ENCODE results near the gene CEP164. TPM values are rescaled to one million over a fixed set of nuclear protein-coding genes. Genes with fewer than 3 reads are reported as not detected.

CEP164 gene
- total and polyA plus RNA-seq, 3 donors from 2014 or later = 83.3 to 157 (median 111) TPM

DNA sequence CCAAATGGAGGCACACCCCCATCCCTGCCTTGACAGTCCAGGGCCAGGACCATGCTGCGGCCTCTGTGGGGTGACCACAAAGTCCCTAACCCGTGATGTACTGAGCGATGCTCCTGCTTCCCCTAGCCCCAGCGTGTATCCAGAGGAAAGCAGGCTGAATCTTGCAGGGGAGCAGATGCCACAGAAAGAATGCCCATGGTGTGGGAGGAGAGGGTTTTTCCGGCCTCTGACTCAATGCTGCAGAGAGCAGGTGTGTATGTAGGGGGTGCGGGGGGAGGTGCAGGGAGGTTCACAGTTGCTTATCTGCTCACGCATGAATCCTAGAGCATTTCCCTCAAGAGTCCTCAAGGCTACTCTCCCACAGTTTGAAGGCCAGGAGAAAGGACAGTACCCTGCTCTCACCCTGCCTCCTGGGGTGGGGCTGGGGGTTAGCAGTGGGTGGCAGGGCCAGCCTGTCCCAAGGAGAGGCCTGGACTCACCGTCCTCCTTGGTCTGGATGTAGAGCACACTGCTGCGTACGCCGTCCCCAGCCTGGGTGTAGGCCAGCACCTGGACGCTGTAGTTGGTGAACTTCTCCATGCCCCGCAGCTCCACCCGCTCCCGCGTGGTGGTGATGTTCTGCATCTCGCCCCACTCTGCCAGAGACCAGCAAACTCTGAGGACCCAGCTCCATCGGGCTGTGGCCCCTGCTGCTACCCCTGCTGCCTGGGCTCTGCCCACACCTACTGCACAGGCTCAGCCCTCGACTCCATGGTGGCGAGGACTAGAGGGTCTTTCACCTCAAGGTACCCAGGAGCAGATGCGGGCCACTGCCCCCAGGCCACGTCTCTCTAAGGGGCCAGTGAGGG is 130.8 kb downstream of the CEP164 start:
- H3K9me3 ChIP-seq = no peaks in the 10 kb centered on the region
- H3K27me3 ChIP-seq = no peaks in the 10 kb centered on the region
- H3K27ac ChIP-seq = no peak overlapping the region
- WGBS, 2 donors = 78 to 92% methylated on average over 22 of the region's 22 CpGs
- no peak for DNase-seq
- no peak overlapping the region for H3K4me3 ChIP-seq
- no peaks in the 10 kb centered on the region for H3K4me1 ChIP-seq
- no peak for TF ChIP-seq POLR2A (IDR thresholded peaks at IDR 0.05)
- intact Hi-C loops (cut with DNase I; ENCODE audit: low total_unique reads) = no loop called here
- no peaks in the 10 kb centered on the region for H3K36me3 ChIP-seq (ENCODE audit: low read depth, missing control alignments)

DNA sequence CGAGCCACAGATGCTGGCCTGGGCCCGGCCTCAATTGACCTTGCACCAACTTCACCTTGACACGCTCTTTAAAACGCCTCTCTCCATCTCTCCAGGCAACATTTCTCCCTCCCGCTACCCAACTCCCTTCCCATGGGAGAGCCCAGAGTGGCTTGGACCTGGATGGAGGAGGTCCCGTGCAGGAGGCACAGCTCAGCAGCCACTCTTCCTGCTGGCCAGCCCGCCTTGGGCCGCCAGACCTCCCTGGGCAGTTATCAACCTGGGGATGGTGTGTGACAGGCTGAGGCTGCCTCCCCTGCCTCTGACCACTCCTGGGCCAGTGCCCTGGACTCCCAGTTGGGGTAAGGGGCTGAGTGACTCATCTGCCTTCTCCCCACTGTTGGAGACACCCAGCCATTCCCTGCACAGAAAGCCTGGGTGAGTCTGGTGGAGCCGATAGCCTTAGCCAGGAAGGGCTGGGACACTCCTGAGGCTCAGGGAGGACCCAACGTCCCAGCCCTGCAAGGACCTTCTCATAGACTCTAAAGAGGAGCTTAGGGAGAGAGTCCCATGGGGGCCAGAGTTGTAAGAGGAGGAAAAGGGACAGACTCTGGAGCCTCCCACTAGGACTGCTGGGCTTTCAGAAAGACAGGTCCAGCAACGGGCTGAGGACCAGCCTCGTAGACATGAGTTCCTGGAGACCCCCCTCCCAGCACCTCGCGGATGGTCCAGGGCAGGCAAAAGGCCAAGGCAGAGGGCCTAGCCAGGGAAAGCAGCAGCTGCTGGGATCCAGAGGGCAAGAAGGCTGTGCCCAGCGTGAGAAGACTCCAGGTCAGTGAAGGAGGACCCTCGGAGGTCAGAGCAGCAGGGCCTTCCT is 131.7 kb downstream of the CEP164 start:
- no peak overlapping the region for H3K27ac ChIP-seq
- no peak overlapping the region for H3K4me3 ChIP-seq
- WGBS, 2 donors = 86% methylated on average over 16 of the region's 16 CpGs
- no peaks in the 10 kb centered on the region for H3K36me3 ChIP-seq (ENCODE audit: low read depth, missing control alignments)
- no peak for DNase-seq
- H3K9me3 ChIP-seq = no peaks in the 10 kb centered on the region
- no peaks in the 10 kb centered on the region for H3K27me3 ChIP-seq
- H3K4me1 ChIP-seq = no peaks in the 10 kb centered on the region
- TF ChIP-seq POLR2A (IDR thresholded peaks at IDR 0.05) = no peak
- TF ChIP-seq, protein P1, sequence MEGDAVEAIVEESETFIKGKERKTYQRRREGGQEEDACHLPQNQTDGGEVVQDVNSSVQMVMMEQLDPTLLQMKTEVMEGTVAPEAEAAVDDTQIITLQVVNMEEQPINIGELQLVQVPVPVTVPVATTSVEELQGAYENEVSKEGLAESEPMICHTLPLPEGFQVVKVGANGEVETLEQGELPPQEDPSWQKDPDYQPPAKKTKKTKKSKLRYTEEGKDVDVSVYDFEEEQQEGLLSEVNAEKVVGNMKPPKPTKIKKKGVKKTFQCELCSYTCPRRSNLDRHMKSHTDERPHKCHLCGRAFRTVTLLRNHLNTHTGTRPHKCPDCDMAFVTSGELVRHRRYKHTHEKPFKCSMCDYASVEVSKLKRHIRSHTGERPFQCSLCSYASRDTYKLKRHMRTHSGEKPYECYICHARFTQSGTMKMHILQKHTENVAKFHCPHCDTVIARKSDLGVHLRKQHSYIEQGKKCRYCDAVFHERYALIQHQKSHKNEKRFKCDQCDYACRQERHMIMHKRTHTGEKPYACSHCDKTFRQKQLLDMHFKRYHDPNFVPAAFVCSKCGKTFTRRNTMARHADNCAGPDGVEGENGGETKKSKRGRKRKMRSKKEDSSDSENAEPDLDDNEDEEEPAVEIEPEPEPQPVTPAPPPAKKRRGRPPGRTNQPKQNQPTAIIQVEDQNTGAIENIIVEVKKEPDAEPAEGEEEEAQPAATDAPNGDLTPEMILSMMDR (IDR thresholded peaks at IDR 0.05) = no peak
- intact Hi-C loops (cut with DNase I; ENCODE audit: low total_unique reads) = no loop called here

DNA sequence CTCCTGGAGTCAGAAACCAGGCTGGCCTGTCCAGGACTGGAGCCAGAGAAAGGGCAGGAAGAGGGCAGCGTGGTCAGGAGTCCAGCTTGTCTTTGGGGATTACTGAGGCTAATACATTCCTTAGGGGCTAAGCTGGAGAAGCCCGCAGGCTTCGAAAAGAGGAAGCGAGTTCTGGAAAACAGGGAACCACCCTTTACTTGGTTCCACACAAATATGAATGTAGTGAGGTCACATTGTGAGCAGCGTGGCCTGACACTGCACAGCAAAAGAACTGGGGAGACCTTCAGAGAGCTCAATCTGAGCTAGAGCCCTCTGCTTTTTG is 132.3 kb downstream of the CEP164 start:
- H3K27me3 ChIP-seq = no peaks in the 10 kb centered on the region
- no peak for TF ChIP-seq POLR2A (IDR thresholded peaks at IDR 0.05)
- TF ChIP-seq, protein P1 (IDR thresholded peaks at IDR 0.05) = no peak
- intact Hi-C loops (cut with DNase I; ENCODE audit: low total_unique reads) = no loop called here
- no peaks in the 10 kb centered on the region for H3K9me3 ChIP-seq
- no peak overlapping the region for H3K4me3 ChIP-seq
- no peaks in the 10 kb centered on the region for H3K36me3 ChIP-seq (ENCODE audit: low read depth, missing control alignments)
- 82 to 92% methylated on average over 5 of the region's 5 CpGs for WGBS, 2 donors
- H3K27ac ChIP-seq = no peak overlapping the region
- no peaks in the 10 kb centered on the region for H3K4me1 ChIP-seq
- no peak for DNase-seq

DNA sequence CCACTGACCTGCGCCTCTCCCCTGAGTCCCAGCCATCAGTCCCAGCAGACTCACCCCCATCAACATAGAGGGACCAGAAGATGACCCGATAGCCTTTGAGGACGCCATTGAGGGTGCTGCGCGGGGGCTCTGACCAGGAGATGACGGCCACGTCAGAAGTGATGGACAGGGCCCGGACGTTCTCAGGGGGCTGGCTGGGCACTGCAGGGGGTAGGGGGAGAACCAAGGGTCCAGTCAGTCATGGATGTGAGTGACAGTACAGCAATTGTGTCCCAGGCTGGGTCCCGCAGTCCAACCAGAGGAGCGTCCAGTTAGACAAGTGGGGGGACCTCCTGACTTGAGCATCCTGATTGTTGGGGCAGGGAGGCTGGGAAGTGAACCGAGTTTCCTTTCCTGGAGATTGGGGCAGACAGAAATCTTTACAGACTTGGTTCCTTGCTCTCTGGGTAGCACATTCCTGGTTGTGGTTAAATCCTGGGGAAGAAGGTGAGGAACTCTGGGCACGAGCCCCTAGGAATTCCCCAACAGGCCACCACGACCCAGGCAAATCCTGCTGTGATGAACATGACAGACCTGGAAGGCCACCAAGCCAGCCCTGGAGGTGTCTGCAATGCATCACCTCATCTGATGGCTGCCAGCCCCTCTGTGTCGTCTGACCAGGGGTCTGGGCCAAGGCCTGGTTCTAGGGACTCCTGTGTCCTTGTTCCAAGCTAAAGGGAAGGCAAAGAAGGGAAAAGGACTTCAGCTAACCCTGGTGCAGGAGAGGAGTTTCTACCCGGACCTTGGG is 133.9 kb downstream of the CEP164 start:
- WGBS, 2 donors = 90 to 95% methylated on average over 12 to 16 of the region's 16 CpGs
- intact Hi-C loops (cut with DNase I; ENCODE audit: low total_unique reads) = no loop called here
- Histone ChIP-seq H3K4me3 (no peak overlapping the region), H3K36me3 (ENCODE audit: low read depth, missing control alignments) (no peaks in the 10 kb centered on the region), H3K27ac (no peak overlapping the region), H3K4me1 (no peaks in the 10 kb centered on the region), H3K9me3 (no peaks in the 10 kb centered on the region), H3K27me3 (no peaks in the 10 kb centered on the region)
- TF ChIP-seq, protein P1 (IDR thresholded peaks at IDR 0.05) = no peak
- TF ChIP-seq POLR2A (IDR thresholded peaks at IDR 0.05) = no peak
- DNase-seq = no peak
